Measurements from ENCODE around the gene ASF1A. TPM values are rescaled to one million over a fixed set of nuclear protein-coding genes. Genes with fewer than 3 reads are reported as not detected.

ASF1A gene
- total RNA-seq, result 35.4 TPM

GRCh38 chr6:118893807-118894424 lies at the start of gene ASF1A:
Gene ASF1A (plus strand): TSS chr6:118894152. CDS start chr6:118894414, 262 bp downstream.

GRCh38 chr6:118934461-118935330 lies 40.7 kb downstream of the ASF1A start, which contains the start of gene MCM9:
Gene MCM9 (minus strand): TSS chr6:118935159. CDS start chr6:118931723, 3,436 bp downstream.

Other genes with a start within 250 kb of the ASF1A start
- 44.8 TPM for gene CEP85L, start 242.6 kb upstream of the ASF1A start, total RNA-seq
- 28.5 TPM for gene MCM9, start 41.0 kb downstream of the ASF1A start, total RNA-seq
- gene FAM184A, start 184.5 kb downstream of the ASF1A start, total RNA-seq, result 29.1 TPM